ENCODE measurements around the gene TRDN. TPM values are rescaled to one million over a fixed set of nuclear protein-coding genes. Genes with fewer than 3 reads are reported as not detected.

The TRDN gene
- total RNA-seq, 1 donor from 2014 or later = 0.34 TPM

DNA sequence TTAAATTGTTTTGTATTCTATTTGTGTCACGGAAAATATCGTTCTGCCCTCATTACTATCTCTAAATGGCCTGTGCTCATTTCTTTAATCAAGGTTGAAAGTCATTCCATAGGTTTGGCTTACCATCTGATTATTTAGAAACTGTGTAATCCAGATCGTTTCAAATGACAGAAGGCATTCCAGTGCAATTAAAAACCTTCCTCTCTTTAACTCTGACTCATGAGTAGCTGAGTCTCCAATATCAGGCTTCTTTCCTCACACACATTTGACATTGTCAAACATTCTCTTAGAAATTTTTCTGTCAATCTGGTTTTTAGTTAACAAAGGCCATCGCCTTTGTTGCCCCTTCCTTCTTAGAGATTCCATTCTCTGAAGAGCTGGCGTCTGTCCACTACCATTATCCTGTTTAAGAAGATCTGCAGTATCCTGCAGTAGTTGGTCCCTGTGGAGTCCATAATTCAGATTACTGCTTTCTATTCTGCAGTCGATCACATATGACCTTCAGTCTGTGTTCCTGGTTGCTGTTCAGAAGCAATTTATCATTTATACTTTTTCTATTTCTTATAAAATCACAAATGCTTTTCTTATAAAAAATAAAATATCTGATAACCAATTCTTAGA, 3.9 kb upstream of the TRDN start:
- Mint-ChIP-seq H3K4me1 (peaks cover 37% of the 10 kb centered on the region), H3K4me3 (no peak overlapping the region), H3K27ac (no peak overlapping the region), H3K36me3 (no peaks in the 10 kb centered on the region), H3K9me3 (no peaks in the 10 kb centered on the region), H3K27me3 (ENCODE audit: low read depth) (no peaks in the 10 kb centered on the region)
- TF ChIP-seq, protein P1, sequence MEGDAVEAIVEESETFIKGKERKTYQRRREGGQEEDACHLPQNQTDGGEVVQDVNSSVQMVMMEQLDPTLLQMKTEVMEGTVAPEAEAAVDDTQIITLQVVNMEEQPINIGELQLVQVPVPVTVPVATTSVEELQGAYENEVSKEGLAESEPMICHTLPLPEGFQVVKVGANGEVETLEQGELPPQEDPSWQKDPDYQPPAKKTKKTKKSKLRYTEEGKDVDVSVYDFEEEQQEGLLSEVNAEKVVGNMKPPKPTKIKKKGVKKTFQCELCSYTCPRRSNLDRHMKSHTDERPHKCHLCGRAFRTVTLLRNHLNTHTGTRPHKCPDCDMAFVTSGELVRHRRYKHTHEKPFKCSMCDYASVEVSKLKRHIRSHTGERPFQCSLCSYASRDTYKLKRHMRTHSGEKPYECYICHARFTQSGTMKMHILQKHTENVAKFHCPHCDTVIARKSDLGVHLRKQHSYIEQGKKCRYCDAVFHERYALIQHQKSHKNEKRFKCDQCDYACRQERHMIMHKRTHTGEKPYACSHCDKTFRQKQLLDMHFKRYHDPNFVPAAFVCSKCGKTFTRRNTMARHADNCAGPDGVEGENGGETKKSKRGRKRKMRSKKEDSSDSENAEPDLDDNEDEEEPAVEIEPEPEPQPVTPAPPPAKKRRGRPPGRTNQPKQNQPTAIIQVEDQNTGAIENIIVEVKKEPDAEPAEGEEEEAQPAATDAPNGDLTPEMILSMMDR (IDR thresholded peaks at IDR 0.05; ENCODE audit: unreplicated experiment) = no peak
- no peak for DNase-seq (ENCODE audit: low spot score in 2 of 2, unreplicated experiment in 2 of 2)

DNA sequence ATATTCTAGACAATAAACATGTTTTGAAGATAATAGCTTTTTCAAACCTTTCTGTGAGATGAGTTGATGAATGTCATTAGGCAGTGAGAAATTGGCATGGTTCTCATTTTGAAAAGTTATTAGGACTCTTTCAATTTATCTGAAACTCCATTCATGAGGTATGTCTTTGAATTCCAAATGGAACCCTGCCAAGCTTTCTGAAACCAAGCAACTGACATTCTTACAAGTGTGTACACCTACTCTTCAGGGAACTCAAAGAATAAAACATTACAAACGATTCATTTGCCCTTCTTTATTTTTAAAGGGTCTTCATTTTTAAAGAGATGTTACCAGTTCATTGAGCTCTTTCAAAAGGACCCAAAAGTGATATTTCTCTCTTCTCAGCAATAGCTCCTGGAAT, 2.1 kb upstream of the TRDN start:
- Mint-ChIP-seq H3K27me3 (ENCODE audit: low read depth) (no peaks in the 10 kb centered on the region), H3K9me3 (no peaks in the 10 kb centered on the region), H3K4me1 (peaks cover 39% of the 10 kb centered on the region), H3K4me3 (no peak overlapping the region), H3K27ac (no peak overlapping the region), H3K36me3 (no peaks in the 10 kb centered on the region)
- TF ChIP-seq, protein P1 (IDR thresholded peaks at IDR 0.05; ENCODE audit: unreplicated experiment) = no peak
- no peak for DNase-seq (ENCODE audit: low spot score in 2 of 2, unreplicated experiment in 2 of 2)

DNA sequence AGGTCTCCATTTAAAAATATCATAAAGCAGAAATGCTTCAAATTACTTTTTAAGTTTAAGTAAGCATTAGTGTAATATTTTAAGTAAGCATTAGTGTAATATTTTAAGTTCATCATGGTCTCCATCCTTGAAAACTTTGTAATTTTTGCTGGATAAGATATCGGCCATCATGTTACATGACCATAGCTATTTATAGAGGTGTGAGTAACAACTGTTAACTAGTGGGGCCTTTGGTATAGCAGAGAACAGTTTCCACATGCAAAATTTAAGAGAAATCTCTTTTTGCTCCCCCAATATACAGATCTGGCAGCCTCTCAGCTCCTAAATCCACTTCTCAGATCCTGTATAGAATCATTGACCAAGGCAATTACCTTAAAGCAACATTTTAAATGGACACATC, 468 bp downstream of the TRDN start:
- H3K4me3 Mint-ChIP-seq = no peak overlapping the region
- no peak for DNase-seq (ENCODE audit: low spot score in 2 of 2, unreplicated experiment in 2 of 2)
- no peaks in the 10 kb centered on the region for H3K9me3 Mint-ChIP-seq
- H3K36me3 Mint-ChIP-seq = no peaks in the 10 kb centered on the region
- TF ChIP-seq, protein P1 (IDR thresholded peaks at IDR 0.05; ENCODE audit: unreplicated experiment) = no peak
- H3K27ac Mint-ChIP-seq = no peak overlapping the region
- no peaks in the 10 kb centered on the region for H3K27me3 Mint-ChIP-seq (ENCODE audit: low read depth)
- peaks cover 46% of the 10 kb centered on the region for H3K4me1 Mint-ChIP-seq

DNA sequence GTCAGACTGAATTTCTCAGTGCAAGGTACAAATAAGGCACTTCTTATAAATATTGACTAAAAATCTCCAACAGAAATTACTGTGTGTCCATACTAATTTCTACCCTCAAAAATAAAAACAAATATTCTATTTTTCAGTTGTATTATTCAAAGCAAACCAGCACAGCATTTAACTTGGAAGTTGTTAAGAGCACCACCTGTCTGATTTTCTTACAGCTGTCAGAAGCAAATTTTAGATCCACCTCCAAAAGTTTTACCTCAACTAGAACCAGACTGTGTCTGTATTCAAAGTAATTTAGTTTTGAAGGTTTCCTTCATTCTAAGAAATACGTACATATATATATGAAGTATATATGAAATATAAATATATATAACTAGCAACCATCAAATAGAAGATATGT, 1.2 kb downstream of the TRDN start:
- Mint-ChIP-seq H3K4me3 (no peak overlapping the region), H3K9me3 (no peaks in the 10 kb centered on the region), H3K27me3 (ENCODE audit: low read depth) (no peaks in the 10 kb centered on the region), H3K4me1 (peaks cover 48% of the 10 kb centered on the region), H3K27ac (no peak overlapping the region), H3K36me3 (no peaks in the 10 kb centered on the region)
- TF ChIP-seq, protein P1 (IDR thresholded peaks at IDR 0.05; ENCODE audit: unreplicated experiment) = no peak
- no peak for DNase-seq (ENCODE audit: low spot score in 2 of 2, unreplicated experiment in 2 of 2)

DNA sequence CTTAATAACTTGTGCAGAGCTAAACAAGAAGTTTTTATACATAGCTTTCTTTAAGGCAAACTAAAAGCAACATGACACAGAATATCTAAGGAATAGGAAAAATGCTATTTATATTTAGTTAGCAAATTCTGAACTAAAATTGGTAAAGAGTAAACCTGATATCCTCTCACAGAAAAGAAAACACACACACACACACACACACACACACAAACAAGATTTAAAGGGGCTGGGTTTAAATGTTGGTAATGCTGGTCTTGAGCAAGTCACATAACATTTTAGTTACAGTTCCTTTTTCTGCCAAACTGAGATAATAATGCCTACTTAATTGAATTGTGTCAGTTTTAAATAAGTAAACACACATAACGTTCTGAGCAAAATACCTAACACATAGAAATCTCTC, 1.6 kb downstream of the TRDN start:
- H3K9me3 Mint-ChIP-seq = no peaks in the 10 kb centered on the region
- DNase-seq (ENCODE audit: low spot score in 2 of 2, unreplicated experiment in 2 of 2) = no peak
- no peaks in the 10 kb centered on the region for H3K27me3 Mint-ChIP-seq (ENCODE audit: low read depth)
- H3K4me3 Mint-ChIP-seq = no peak overlapping the region
- no peaks in the 10 kb centered on the region for H3K36me3 Mint-ChIP-seq
- TF ChIP-seq, protein P1 (IDR thresholded peaks at IDR 0.05; ENCODE audit: unreplicated experiment) = no peak
- H3K27ac Mint-ChIP-seq = no peak overlapping the region
- H3K4me1 Mint-ChIP-seq = peaks cover 45% of the 10 kb centered on the region

DNA sequence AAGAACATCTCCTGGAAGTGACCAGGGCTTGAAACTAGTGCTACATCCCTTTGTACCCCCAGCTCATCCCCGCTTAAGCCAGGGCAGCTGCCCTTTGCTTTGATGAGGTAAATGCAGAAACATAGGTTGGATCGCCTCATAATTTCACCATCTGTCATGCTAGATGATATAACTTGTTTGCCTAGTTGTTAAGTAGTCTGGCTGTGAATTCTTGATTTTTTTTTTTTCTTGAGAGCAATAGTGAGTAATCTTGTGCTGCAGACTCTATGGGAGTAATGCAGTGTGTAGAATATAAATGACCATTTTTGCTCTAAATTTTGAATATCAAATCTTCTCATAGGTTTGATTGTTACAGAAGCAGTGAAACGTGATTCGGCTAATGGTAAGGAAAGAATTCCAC, 4.1 kb downstream of the TRDN start:
- TF ChIP-seq, protein P1 (IDR thresholded peaks at IDR 0.05; ENCODE audit: unreplicated experiment) = no peak
- Mint-ChIP-seq H3K27ac (no peak overlapping the region), H3K9me3 (no peaks in the 10 kb centered on the region), H3K27me3 (ENCODE audit: low read depth) (no peaks in the 10 kb centered on the region), H3K36me3 (no peaks in the 10 kb centered on the region), H3K4me3 (no peak overlapping the region), H3K4me1 (peaks cover 53% of the 10 kb centered on the region)
- no peak for DNase-seq (ENCODE audit: low spot score in 2 of 2, unreplicated experiment in 2 of 2)
